NB4 (cell line): ENCODE data around the gene CA5A.
"Not testable (repeated sequence)": the region's sequence is repeated elsewhere in the genome, so short reads cannot be mapped to it uniquely, and the experiment has no call there.

ENCODE experiments used
- DNase-seq: peaks from one replicate; pipeline ENCODE4 v3.0.0; 2010; ENCODE audit warnings: low read depth
- H3K4me3 ChIP-seq: one replicate; pipeline ENCODE4 v1.5.1; 2011; ENCODE audit warnings: mild to moderate bottlenecking, low read depth, low read length, moderate library complexity
- MAX ChIP-seq: IDR thresholded peaks from 2 replicates; pipeline ENCODE4 v1.6.1; 2011; ENCODE audit warnings: low read depth, low read length
- MYC ChIP-seq: IDR thresholded peaks from 2 replicates; pipeline ENCODE4 v1.6.1; 2011; ENCODE audit warnings: low read depth, low read length
- POLR2A ChIP-seq: IDR thresholded peaks from 2 replicates; pipeline ENCODE4 v1.6.1; 2011; ENCODE audit warnings: mild to moderate bottlenecking; ENCODE audit not compliant: insufficient read length; ENCODE audit errors: extremely low read depth
- TF ChIP-seq, protein P1 (sequence below): IDR thresholded peaks from one replicate; pipeline ENCODE4 v1.5.1; 2012; ENCODE audit warnings: low read depth, low read length

Gene CA5A

DNA sequence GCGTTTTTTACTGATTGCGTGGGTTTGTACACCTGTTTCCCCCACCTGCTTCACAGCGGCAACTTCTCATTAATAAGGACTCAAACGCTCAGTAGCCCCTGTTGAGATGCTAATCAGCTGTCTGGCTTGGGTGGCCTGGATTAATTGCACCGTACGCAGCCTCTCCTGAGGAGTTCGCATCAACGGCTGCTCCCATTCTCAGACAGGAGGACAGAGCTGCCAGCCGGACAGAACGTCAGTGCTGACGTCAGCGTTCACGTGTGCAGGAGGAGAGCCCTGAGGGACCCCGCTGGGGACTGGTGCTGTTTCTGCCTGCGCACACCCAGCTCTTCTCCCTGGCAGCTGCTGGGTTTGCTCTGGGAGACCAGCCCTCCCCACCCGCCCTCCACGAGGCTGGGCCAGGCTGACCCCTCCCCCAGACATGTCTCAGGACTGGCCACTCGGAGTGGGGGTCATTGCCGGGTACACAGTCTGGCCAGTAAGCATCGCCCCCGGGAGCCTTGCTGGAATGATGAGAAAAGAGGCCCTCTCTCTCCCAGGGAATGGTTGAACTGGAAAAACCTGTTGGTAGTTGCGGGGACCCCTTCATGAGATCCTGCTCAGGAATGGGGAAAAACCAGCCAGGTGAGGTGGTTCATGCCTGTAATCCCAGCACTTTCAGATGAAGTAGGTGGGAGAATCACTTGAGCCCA lies 9.2 kb upstream of the CA5A start:
- H3K4me3 ChIP-seq, result no peak overlapping the region
- no peak for DNase-seq
- TF ChIP-seq, protein P1, sequence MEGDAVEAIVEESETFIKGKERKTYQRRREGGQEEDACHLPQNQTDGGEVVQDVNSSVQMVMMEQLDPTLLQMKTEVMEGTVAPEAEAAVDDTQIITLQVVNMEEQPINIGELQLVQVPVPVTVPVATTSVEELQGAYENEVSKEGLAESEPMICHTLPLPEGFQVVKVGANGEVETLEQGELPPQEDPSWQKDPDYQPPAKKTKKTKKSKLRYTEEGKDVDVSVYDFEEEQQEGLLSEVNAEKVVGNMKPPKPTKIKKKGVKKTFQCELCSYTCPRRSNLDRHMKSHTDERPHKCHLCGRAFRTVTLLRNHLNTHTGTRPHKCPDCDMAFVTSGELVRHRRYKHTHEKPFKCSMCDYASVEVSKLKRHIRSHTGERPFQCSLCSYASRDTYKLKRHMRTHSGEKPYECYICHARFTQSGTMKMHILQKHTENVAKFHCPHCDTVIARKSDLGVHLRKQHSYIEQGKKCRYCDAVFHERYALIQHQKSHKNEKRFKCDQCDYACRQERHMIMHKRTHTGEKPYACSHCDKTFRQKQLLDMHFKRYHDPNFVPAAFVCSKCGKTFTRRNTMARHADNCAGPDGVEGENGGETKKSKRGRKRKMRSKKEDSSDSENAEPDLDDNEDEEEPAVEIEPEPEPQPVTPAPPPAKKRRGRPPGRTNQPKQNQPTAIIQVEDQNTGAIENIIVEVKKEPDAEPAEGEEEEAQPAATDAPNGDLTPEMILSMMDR, result no peak
- no peak for TF ChIP-seq MYC
- no peak for TF ChIP-seq MAX
- TF ChIP-seq POLR2A, result no peak

DNA sequence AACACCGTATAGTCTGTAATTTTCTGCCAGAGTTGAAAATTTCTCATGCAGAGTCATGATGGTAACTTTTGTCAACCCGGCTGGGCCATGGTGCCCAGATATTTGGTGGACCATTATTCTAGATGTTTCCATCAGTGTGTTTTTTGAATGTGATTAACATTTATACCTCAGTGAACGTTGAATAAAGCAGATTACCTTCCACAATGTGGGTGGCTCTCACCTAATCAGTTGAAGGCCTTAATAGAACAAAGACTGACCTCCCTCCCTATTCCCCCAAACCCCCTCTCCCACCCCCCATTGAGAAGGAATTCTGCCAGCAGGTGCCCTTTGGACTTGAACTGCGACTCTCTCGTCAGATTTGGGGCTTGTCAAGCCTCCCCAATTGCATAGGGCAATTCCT lies 6.4 kb upstream of the CA5A start:
- no peak for TF ChIP-seq MYC
- TF ChIP-seq, protein P1, result no peak
- TF ChIP-seq POLR2A, result no peak
- no peak for TF ChIP-seq MAX
- H3K4me3 ChIP-seq, result no peak overlapping the region
- no peak for DNase-seq

GRCh38 chr16:87939562-87940423 lies 3.5 kb upstream of the CA5A start:
- DNase-seq, result no peak
- H3K4me3 ChIP-seq, result no peak overlapping the region
- TF ChIP-seq POLR2A, result no peak
- TF ChIP-seq MAX, result no peak
- TF ChIP-seq, protein P1, result no peak
- TF ChIP-seq MYC, result no peak

DNA sequence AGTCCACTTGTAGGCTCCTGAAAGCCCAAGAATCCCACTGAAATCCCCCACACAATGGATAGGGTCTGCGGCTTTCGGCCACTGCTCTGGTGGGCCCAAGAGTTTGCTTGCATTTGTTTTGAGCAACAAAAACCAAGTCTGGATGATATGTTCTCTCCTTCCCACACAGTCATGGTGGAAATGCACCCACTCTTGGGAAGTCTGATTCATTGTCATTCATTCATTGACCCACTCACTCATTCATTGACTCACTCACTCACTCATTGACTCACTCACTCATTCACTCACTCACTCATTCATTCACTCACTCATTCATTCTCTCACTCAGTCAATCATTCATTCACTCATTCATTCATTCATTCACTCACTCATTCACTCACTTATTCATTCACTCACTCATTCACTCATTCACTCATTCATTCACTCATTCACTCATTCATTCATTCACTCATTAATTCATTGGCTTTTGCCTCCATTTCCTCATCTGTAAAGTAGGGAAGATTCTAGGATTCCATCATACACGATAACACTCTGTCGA lies 2.2 kb upstream of the CA5A start:
- H3K4me3 ChIP-seq, result no peak overlapping the region
- TF ChIP-seq, protein P1, result no peak
- TF ChIP-seq POLR2A, result no peak
- TF ChIP-seq MAX, result no peak
- TF ChIP-seq MYC, result no peak
- DNase-seq, result no peak

DNA sequence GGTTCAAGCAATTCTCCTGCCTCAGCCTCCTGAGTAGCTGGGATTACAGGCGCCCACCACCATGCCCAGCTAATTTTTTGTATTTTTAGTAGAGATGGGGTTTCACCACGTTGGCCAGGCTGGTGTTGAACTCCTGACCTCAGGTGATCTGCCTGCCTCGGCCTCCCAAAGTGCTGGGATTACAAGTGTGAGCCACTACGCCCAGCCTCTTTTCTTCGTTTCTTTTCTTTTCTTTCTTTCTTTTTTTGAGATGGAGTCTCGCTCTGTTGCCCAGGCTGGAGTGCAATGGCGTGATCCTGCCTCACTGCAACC lies 858 bp upstream of the CA5A start:
- H3K4me3 ChIP-seq, DNase-seq: not testable (repeated sequence)

DNA sequence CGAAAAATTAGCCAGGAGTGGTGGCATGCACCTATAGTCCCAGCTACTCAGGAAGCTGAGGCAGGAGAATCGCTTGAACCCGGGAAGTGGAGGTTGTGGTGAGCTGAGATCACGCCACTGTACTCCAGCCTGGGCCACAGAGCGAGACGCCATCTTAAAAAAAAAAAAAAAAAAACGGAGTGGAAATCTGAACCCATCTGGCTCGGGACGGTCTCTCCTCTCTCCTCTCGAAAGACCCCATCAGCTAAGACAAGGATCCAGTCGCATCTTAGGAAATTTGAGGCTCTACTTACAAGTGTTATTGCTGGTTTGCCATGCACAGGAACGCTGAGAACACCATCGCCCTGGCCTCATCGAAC lies 334 bp downstream of the CA5A start:
- H3K4me3 ChIP-seq, DNase-seq: not testable (repeated sequence)

DNA sequence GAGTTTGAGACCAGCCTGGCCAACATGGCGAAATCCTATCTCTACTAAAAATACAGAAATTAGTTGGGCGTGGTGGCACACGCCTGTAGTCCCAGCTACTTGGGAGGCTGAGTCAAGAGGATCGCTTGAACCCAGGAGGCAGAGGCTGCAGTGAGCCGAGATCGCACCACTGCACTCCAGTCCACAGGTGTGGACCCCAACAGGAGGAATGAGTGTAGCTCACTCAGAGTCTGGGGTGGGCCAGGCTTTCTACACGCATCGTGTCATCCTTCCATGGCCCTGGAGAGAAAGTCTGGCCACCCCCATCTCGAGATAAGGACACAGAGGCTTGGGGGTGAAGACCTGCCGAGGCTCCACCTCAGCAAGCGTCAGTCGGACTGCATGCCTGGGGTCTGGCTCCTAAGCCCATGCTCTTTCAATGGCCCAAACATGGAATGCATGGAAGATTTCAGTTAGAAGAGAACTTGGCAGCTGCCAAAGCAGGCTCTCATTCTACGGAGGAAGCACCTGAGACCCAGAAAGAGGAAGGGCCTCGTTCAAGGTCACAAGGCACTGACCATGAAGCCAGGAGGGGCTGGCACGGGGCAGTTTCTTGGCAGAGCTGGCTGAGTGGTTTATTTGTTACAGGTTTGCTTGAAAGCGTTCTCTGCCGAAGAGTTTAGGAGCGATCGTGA lies 1.4 kb downstream of the CA5A start:
- not testable (repeated sequence) for DNase-seq, H3K4me3 ChIP-seq
